DOHH2 (cell line): ENCODE data around the gene SMIM30.

Experiments
- CTCF ChIP-seq: fragments of 200-600 bp; sonication (generic); IDR thresholded peaks from one replicate; pipeline ENCODE4 v1.5.1; 2014; ENCODE audit warnings: antibody characterized with exemption, mild to moderate bottlenecking, low read depth, low read length; ENCODE audit not compliant: poor library complexity, severe bottlenecking
- EZH2phosphoT487 ChIP-seq: fragments of 200-600 bp; sonication (generic); IDR thresholded peaks from 2 replicates; pipeline ENCODE4 v1.6.1; 2017; ENCODE audit warnings: borderline replicate concordance, mild to moderate bottlenecking, antibody characterized with exemption, low read length, moderate library complexity, mixed read lengths

GRCh38 chr7:113085781-113086390 is 32.5 kb downstream of the SMIM30 start:
- no peak for TF ChIP-seq CTCF
- no peak for TF ChIP-seq EZH2phosphoT487
